ENCODE data around the gene SYNE1.

- TF ChIP-seq, protein P1, sequence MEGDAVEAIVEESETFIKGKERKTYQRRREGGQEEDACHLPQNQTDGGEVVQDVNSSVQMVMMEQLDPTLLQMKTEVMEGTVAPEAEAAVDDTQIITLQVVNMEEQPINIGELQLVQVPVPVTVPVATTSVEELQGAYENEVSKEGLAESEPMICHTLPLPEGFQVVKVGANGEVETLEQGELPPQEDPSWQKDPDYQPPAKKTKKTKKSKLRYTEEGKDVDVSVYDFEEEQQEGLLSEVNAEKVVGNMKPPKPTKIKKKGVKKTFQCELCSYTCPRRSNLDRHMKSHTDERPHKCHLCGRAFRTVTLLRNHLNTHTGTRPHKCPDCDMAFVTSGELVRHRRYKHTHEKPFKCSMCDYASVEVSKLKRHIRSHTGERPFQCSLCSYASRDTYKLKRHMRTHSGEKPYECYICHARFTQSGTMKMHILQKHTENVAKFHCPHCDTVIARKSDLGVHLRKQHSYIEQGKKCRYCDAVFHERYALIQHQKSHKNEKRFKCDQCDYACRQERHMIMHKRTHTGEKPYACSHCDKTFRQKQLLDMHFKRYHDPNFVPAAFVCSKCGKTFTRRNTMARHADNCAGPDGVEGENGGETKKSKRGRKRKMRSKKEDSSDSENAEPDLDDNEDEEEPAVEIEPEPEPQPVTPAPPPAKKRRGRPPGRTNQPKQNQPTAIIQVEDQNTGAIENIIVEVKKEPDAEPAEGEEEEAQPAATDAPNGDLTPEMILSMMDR (IDR thresholded peaks at IDR 0.05): no peak
- TF ChIP-seq FOSL2 (IDR thresholded peaks at IDR 0.05) (no peak), FOSL2 (CRISPR knock-in tag; IDR thresholded peaks at IDR 0.05) (no peak), CHD4 (IDR thresholded peaks at IDR 0.05; ENCODE audit: borderline replicate concordance) (no peak)
Measured at GRCh38 chr6:152078804-152079203, 558.4 kb downstream of the SYNE1 start.

All from A549 (cell line).